HG03469 (cell line): ENCODE measurements around the gene GDAP1L1.
A peak's percentile ranks its signal among the peaks of the same experiment; 100 is the strongest.
"Not testable (repeated sequence)": the region's sequence is repeated elsewhere in the genome, so short reads cannot be mapped to it uniquely, and the experiment has no call there.

Source experiments
- ATAC-seq: cut with Tn5 transposase; IDR thresholded peaks from one replicate; pipeline ENCODE4 v1.9.1; 2021; ENCODE audit warnings: mild to moderate bottlenecking, moderate library complexity, moderate number of reproducible peaks; ENCODE audit not compliant: unreplicated experiment

GDAP1L1 gene

GRCh38 chr20:44299011-44299535 is 52.0 kb downstream of the GDAP1L1 start:
- not testable (repeated sequence) for ATAC-seq

- no peak for ATAC-seq
Measured at GRCh38 chr20:44301285-44301684, 54.2 kb downstream of the GDAP1L1 start.

DNA sequence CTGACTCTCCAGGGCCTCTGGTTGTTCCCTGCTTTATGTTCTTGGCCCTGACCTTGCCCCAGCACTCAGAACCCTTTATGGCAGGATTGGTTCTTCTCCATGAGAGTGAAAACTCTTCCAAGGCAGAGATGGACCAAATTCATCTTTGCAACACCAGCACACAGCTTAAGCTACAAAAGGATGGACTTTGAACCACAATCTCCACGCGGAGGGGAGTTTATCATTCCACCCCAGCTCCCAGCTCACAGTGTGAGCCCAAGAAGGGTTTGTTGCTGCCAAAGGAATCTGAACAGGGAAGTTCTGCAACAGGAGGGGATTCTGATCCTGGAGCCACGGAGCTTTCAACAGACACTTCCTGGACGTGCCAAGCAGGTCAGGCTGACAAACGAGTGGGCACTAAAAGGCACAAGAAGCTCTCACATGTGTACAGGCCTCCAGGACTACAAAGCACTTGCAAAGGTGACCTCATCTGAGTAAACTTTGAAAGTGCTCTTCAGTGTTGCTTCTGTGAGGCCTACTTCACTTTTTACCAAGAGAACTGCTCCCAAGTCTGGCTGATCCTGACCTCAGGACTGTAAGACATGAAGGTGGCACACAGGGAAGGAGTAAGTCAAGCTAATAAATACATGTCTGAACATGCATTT is 55.0 kb downstream of the GDAP1L1 start:
- ATAC-seq: no peak

- ATAC-seq: no peak
Measured at GRCh38 chr20:44302736-44303135, 55.6 kb downstream of the GDAP1L1 start.

DNA sequence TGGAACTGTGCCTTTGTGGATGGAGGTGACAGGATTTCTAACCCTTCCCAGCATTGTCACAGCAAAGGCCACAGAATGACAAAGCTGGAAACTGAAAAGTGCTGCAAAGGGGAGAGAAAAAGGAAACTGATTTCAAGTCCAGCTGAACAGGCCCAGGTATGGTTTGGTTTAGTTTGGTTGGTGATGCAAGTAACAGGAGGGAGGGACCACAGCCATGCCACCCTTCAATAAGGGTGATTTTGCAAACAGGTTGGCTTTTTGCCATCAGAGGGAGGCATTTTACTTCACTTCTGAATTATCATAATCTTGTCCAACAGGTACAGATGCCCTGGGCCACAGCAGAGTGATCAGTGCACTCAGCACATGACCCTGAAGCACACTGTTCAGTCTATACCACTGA is 57.3 kb downstream of the GDAP1L1 start:
- no peak for ATAC-seq

DNA sequence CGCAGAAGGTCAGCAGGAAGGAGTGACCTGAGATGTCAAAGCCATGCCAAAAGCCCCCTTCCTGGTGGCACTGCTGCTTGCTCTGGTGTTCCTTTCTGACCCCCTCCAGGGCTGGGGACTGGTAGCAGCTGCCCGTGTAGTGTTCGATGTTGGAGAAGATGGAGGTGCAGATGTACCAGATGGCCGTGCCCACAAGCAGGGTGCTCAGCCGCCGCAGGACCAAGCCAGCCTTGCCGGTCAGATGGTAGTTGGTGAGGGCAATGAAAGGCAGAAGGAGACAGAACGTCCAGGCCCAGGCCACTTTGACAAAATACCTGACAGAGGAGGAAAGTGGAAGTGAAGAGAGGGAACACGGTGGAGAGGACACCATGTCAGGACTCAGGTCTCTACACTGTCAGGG is 59.8 kb downstream of the GDAP1L1 start:
- ATAC-seq: no peak

GRCh38 chr20:44309763-44310663 is 62.9 kb downstream of the GDAP1L1 start:
- no peak for ATAC-seq

GRCh38 chr20:44310664-44311639 is 63.8 kb downstream of the GDAP1L1 start, which contains the start of gene FITM2:
Gene FITM2 (minus strand): TSS chr20:44311202. CDS start chr20:44311148, 54 bp downstream.
- peak; percentile 76 for ATAC-seq

- no peak for ATAC-seq
Measured at GRCh38 chr20:44314870-44315269, 67.8 kb downstream of the GDAP1L1 start.

DNA sequence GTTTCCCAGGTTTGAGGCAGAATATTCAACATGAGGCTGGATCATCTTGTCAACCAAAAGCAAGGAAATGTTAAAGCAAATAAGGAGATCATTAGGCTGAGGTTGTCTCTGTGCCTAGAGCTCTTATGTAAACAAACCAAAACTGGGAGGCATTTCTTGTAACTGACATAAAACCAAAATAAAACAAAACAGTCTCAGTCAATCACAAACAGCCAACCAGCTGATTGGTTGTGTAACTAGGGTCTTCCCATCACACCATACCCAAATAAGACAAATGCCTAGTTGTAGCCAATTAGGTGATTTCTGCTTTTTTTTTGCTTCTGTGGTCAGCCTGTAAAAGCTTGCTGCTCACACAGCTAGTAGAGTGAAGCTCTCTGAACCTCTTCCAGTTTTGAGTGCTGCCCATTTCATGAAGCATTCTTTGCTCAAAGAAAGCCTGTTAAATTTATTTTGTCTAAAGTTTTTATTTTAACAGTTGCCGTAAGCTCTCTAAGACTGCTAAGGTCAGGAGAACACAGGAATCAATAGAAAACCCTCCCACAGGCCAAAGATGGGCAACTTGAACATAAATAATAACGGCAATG is 72.8 kb downstream of the GDAP1L1 start:
- ATAC-seq: no peak

DNA sequence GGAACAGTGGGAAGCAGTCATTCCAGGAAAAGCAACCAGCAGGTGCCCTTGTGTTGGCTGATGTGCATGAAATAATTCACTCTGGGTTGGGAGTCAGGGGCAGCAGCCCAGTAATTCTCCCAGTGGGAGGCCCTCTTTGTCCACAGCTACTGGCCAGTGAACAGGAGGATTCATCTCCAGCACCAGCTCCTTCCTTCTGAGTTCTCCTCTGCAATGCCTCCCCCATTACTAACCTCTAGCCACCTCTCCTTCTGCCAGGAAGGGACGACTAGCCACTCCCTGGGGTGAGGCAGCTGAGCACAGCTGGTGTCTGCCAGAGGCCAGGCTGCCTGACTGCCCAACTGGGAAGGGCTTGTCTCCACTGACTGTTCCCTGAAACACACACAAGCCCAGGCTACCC is 77.2 kb downstream of the GDAP1L1 start:
- no peak for ATAC-seq

- no peak for ATAC-seq
Measured at GRCh38 chr20:44326391-44327159, 79.5 kb downstream of the GDAP1L1 start.

GRCh38 chr20:44327748-44328147 is 80.6 kb downstream of the GDAP1L1 start:
- not testable (repeated sequence) for ATAC-seq

- ATAC-seq: no peak
Measured at GRCh38 chr20:44328428-44328827, 81.3 kb downstream of the GDAP1L1 start.
